Erythroblast (primary cell): ENCODE results near the gene HPS1.

Experiments
- GATA1 ChIP-seq: IDR thresholded peaks from 2 replicates; pipeline ENCODE4 v1.6.1; 2011; ENCODE audit warnings: low read depth, mild to moderate bottlenecking, control low read depth, low read length, moderate library complexity
- POLR2A ChIP-seq: IDR thresholded peaks from 2 replicates; pipeline ENCODE4 v1.6.1; 2011; ENCODE audit warnings: mild to moderate bottlenecking, low read length

- no peak for TF ChIP-seq POLR2A
- no peak for TF ChIP-seq GATA1
Measured at GRCh38 chr10:98373260-98374040, 73.3 kb downstream of the HPS1 start.
